Spleen (tissue), 7 donors: ENCODE data around the gene SRCIN1.

Source experiments
- POLR2A ChIP-seq, 3 donors: fragments of 450-650 bp; IDR thresholded peaks; one replicate each; pipeline ENCODE4 v1.5.1; 2017; ENCODE audit warnings: antibody characterized with exemption in 3 of 3, mild to moderate bottlenecking in 1 of 3
- TF ChIP-seq, protein P1 (sequence below), 11 experiments: fragments of 200-600 bp in 7 of 11; fragments of 450-650 bp in 4 of 11; sonication (generic) in 4 of 11; IDR thresholded peaks in 8 of 11; conservative IDR thresholded peaks in 3 of 11; 1 replicate in 7 of 11; 2 replicates in 4 of 11; pipeline versions ENCODE4 v1.4.0 to v1.8.0; 2016 to 2021; ENCODE audit warnings: antibody characterized with exemption in 11 of 11, inconsistent platforms in 4 of 11, mild to moderate bottlenecking in 1 of 11
- donor health status: DM: no; HTN: no; CAD: no; lungs with moderate emphysema.
- donor health status: DM: no; HTN: no; CAD: no.
- donor health status: DM: no; HTN: no; CAD: no.

GRCh38 chr17:38588788-38589174 lies 17.0 kb downstream of the SRCIN1 start:
- TF ChIP-seq POLR2A (IDR thresholded peaks at IDR 0.05) = no peak
- TF ChIP-seq, protein P1, sequence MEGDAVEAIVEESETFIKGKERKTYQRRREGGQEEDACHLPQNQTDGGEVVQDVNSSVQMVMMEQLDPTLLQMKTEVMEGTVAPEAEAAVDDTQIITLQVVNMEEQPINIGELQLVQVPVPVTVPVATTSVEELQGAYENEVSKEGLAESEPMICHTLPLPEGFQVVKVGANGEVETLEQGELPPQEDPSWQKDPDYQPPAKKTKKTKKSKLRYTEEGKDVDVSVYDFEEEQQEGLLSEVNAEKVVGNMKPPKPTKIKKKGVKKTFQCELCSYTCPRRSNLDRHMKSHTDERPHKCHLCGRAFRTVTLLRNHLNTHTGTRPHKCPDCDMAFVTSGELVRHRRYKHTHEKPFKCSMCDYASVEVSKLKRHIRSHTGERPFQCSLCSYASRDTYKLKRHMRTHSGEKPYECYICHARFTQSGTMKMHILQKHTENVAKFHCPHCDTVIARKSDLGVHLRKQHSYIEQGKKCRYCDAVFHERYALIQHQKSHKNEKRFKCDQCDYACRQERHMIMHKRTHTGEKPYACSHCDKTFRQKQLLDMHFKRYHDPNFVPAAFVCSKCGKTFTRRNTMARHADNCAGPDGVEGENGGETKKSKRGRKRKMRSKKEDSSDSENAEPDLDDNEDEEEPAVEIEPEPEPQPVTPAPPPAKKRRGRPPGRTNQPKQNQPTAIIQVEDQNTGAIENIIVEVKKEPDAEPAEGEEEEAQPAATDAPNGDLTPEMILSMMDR (IDR thresholded peaks at IDR 0.05 in 8 of 11, conservative IDR thresholded peaks at IDR 0.05 in 3 of 11) = no peak
